Retinal pigment epithelial cell (primary cell): ENCODE data around the gene DAZAP1.
A peak's percentile ranks its signal among the peaks of the same experiment; 100 is the strongest.

Experiments
- DNase-seq: peaks from one replicate; pipeline ENCODE4 v3.0.0-alpha.2; 2010; ENCODE audit warnings: low read depth
- H3K4me3 ChIP-seq: 2 replicates; pipeline ENCODE4 v1.5.1; 2011; ENCODE audit warnings: mild to moderate bottlenecking, low read length, control low read depth, moderate library complexity
- TF ChIP-seq, protein P1 (sequence below): conservative IDR thresholded peaks from 2 replicates; pipeline ENCODE4 v1.5.1; 2011; ENCODE audit warnings: low read depth, low read length, control low read depth, inconsistent platforms

The DAZAP1 gene

DNA sequence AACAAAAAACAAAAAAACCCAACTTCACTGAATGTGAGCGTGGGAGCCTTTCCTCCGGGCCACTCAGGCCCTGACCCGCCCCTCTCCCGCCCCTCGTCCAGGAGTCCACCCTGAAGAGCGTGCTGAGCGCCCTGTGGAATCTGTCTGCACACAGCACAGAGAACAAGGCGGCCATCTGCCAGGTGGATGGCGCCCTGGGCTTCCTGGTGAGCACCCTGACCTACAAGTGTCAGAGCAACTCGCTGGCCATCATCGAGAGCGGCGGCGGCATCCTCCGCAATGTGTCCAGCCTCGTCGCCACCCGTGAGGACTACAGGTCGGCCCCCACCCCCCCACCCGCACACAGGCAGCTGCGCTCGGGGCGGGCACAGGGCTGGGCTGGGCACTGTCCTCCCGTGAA, 54.5 kb downstream of the DAZAP1 start:
- no peak overlapping the region for H3K4me3 ChIP-seq
- TF ChIP-seq, protein P1, sequence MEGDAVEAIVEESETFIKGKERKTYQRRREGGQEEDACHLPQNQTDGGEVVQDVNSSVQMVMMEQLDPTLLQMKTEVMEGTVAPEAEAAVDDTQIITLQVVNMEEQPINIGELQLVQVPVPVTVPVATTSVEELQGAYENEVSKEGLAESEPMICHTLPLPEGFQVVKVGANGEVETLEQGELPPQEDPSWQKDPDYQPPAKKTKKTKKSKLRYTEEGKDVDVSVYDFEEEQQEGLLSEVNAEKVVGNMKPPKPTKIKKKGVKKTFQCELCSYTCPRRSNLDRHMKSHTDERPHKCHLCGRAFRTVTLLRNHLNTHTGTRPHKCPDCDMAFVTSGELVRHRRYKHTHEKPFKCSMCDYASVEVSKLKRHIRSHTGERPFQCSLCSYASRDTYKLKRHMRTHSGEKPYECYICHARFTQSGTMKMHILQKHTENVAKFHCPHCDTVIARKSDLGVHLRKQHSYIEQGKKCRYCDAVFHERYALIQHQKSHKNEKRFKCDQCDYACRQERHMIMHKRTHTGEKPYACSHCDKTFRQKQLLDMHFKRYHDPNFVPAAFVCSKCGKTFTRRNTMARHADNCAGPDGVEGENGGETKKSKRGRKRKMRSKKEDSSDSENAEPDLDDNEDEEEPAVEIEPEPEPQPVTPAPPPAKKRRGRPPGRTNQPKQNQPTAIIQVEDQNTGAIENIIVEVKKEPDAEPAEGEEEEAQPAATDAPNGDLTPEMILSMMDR, result no peak
- no peak for DNase-seq

DNA sequence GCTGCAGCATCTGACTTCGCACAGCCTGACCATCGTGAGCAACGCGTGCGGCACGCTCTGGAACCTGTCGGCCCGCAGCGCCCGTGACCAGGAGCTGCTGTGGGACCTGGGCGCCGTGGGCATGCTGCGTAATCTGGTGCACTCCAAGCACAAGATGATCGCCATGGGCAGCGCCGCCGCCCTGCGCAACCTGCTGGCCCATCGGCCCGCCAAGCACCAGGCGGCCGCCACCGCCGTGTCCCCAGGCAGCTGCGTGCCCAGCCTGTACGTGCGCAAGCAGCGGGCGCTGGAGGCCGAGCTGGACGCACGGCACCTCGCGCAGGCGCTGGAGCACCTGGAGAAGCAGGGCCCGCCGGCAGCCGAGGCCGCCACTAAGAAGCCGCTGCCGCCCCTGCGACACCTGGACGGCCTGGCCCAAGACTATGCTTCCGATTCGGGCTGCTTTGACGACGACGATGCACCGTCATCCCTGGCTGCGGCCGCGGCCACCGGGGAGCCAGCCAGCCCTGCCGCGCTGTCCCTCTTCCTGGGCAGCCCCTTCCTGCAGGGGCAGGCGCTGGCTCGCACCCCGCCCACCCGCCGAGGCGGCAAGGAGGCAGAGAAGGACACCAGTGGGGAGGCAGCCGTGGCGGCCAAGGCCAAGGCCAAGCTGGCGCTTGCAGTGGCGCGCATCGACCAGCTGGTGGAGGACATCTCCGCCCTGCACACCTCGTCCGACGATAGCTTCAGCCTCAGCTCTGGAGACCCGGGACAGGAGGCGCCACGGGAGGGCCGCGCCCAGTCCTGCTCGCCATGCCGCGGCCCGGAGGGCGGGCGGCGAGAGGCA, 58.0 kb downstream of the DAZAP1 start:
- TF ChIP-seq, protein P1, result peak; percentile 36
- no peak for DNase-seq
- no peak overlapping the region for H3K4me3 ChIP-seq

DNA sequence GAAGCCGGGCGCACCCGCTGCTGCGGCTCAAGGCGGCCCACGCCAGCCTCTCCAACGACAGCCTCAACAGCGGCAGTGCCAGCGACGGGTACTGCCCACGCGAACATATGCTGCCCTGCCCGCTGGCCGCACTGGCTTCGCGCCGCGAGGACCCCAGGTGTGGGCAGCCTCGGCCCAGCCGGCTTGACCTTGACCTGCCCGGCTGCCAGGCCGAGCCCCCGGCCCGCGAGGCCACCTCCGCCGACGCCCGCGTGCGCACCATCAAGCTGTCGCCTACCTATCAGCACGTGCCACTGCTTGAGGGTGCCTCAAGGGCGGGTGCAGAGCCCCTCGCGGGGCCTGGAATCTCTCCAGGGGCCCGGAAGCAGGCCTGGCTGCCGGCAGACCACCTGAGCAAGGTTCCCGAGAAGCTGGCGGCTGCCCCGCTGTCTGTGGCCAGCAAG, 58.7 kb downstream of the DAZAP1 start:
- TF ChIP-seq, protein P1, result no peak
- H3K4me3 ChIP-seq, result no peak overlapping the region
- DNase-seq, result no peak

DNA sequence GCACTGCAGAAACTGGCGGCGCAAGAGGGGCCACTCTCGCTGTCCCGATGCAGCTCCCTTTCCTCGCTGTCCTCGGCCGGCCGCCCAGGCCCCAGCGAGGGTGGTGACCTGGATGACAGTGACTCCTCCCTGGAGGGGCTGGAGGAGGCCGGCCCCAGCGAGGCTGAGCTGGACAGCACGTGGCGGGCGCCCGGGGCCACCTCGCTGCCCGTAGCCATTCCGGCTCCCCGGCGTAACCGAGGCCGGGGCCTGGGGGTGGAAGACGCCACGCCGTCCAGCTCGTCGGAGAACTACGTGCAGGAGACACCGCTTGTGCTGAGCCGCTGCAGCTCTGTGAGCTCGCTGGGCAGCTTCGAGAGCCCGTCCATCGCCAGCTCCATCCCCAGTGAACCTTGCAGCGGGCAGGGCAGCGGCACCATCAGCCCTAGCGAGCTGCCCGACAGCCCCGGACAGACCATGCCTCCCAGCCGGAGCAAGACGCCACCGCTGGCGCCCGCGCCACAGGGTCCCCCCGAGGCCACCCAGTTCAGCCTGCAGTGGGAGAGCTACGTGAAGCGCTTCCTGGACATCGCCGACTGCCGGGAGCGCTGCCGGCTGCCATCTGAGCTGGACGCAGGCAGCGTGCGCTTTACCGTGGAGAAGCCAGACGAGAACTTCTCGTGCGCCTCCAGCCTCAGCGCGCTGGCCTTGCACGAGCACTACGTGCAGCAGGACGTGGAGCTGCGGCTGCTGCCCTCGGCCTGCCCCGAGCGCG, 59.3 kb downstream of the DAZAP1 start:
- H3K4me3 ChIP-seq, result no peak overlapping the region
- TF ChIP-seq, protein P1, result no peak
- no peak for DNase-seq

DNA sequence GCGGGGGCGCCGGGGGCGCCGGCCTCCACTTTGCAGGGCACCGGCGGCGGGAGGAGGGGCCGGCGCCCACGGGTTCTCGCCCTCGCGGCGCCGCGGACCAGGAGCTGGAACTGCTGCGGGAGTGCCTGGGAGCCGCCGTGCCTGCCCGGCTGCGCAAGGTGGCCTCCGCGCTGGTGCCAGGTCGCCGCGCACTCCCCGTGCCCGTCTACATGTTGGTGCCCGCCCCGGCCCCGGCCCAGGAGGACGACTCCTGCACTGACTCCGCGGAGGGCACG, 59.8 kb downstream of the DAZAP1 start:
- no peak overlapping the region for H3K4me3 ChIP-seq
- DNase-seq, result no peak
- TF ChIP-seq, protein P1, result no peak

DNA sequence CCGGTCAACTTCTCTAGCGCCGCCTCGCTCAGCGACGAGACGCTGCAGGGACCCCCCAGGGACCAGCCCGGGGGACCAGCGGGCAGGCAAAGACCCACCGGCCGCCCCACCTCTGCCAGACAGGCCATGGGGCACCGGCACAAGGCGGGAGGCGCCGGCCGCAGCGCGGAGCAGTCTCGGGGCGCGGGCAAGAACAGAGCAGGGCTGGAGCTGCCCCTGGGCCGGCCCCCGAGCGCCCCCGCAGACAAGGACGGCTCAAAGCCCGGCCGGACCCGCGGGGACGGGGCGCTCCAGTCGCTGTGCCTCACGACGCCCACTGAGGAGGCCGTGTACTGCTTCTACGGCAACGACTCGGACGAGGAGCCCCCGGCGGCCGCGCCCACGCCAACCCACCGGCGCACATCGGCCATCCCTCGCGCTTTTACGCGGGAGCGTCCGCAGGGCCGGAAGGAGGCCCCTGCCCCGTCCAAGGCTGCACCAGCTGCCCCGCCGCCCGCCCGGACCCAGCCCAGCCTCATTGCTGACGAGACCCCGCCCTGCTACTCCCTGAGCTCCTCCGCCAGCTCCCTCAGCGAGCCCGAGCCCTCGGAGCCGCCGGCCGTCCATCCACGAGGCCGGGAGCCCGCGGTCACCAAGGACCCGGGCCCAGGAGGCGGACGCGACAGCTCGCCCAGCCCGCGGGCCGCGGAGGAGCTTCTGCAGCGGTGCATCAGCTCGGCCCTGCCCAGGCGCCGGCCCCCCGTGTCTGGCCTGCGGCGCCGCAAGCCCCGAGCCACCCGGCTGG, 60.3 kb downstream of the DAZAP1 start:
- TF ChIP-seq, protein P1, result no peak
- no peak for DNase-seq

More for the DNA sequence above, 60.3 kb downstream of the DAZAP1 start:
- no peak overlapping the region for H3K4me3 ChIP-seq
